ENCODE data around the gene GRAMD1A.

DNA sequence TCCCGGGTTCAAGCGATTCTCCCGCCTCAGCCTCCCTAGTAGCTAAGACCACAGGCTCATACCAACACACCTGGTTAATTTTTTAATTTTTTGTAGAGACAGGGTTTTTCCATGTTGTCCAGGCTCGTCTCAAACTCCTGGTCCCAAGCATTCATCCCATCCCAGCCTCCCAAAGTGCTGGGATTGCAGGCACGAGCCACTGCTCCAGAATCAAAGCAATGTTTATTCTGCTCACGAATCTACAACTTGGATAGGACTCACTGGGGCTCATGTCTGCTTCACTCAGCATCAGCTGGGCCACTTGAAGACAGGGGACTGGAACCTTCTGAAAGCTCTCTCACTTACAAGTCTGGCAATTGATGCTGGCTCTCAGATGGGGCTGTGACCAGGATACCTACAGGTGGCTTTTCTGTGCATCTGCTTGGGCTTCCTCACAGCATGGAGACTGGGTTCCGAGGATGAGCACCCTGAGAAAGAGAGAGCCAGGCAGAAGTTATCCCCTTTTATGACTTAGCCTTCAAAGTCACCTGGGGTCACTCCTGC, 27.9 kb upstream of the GRAMD1A start:
- TF ChIP-seq, protein P1, sequence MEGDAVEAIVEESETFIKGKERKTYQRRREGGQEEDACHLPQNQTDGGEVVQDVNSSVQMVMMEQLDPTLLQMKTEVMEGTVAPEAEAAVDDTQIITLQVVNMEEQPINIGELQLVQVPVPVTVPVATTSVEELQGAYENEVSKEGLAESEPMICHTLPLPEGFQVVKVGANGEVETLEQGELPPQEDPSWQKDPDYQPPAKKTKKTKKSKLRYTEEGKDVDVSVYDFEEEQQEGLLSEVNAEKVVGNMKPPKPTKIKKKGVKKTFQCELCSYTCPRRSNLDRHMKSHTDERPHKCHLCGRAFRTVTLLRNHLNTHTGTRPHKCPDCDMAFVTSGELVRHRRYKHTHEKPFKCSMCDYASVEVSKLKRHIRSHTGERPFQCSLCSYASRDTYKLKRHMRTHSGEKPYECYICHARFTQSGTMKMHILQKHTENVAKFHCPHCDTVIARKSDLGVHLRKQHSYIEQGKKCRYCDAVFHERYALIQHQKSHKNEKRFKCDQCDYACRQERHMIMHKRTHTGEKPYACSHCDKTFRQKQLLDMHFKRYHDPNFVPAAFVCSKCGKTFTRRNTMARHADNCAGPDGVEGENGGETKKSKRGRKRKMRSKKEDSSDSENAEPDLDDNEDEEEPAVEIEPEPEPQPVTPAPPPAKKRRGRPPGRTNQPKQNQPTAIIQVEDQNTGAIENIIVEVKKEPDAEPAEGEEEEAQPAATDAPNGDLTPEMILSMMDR (IDR thresholded peaks at IDR 0.05; ENCODE audit: low read depth, low read length, poor library complexity, severe bottlenecking) = no peak
- TF ChIP-seq EZH2phosphoT487 (IDR thresholded peaks at IDR 0.05; ENCODE audit: borderline replicate concordance, low read length) = no peak
